Measurements from ENCODE around the gene ARL5B.

The ARL5B gene

GRCh38 chr10:18684416-18684815 is 25.2 kb downstream of the ARL5B start:
- no peak for DNase-seq (ENCODE audit: low read depth)
- no peak for TF ChIP-seq CTCF (IDR thresholded peaks at IDR 0.05; ENCODE audit: control insufficient read depth, insufficient read depth, low read depth, low read length, missing control alignments)
- no peak overlapping the region for H3K4me3 ChIP-seq (ENCODE audit: control insufficient read depth, low read depth, low read length)

- DNase-seq (ENCODE audit: low read depth): no peak
- no peak for TF ChIP-seq CTCF (IDR thresholded peaks at IDR 0.05; ENCODE audit: control insufficient read depth, insufficient read depth, low read depth, low read length, missing control alignments)
- no peak overlapping the region for H3K4me3 ChIP-seq (ENCODE audit: control insufficient read depth, low read depth, low read length)
Measured at GRCh38 chr10:18684953-18685352, 25.7 kb downstream of the ARL5B start.

GRCh38 chr10:18685555-18685954 is 26.3 kb downstream of the ARL5B start:
- TF ChIP-seq CTCF (IDR thresholded peaks at IDR 0.05; ENCODE audit: control insufficient read depth, insufficient read depth, low read depth, low read length, missing control alignments): no peak
- no peak overlapping the region for H3K4me3 ChIP-seq (ENCODE audit: control insufficient read depth, low read depth, low read length)
- DNase-seq (ENCODE audit: low read depth): no peak

GRCh38 chr10:18687195-18687594 is 28.0 kb downstream of the ARL5B start:
- no peak overlapping the region for H3K4me3 ChIP-seq (ENCODE audit: control insufficient read depth, low read depth, low read length)

GRCh38 chr10:18687706-18688105 is 28.5 kb downstream of the ARL5B start:
- no peak for TF ChIP-seq CTCF (IDR thresholded peaks at IDR 0.05; ENCODE audit: control insufficient read depth, insufficient read depth, low read depth, low read length, missing control alignments)
- DNase-seq (ENCODE audit: low read depth): no peak
- no peak overlapping the region for H3K4me3 ChIP-seq (ENCODE audit: control insufficient read depth, low read depth, low read length)

More at GRCh38 chr10:18687195-18687594, 28.0 kb downstream of the ARL5B start:
- no peak for TF ChIP-seq CTCF (IDR thresholded peaks at IDR 0.05; ENCODE audit: control insufficient read depth, insufficient read depth, low read depth, low read length, missing control alignments)
- DNase-seq (ENCODE audit: low read depth): no peak

GRCh38 chr10:18689498-18689897 is 30.3 kb downstream of the ARL5B start:
- no peak for DNase-seq (ENCODE audit: low read depth)
- TF ChIP-seq CTCF (IDR thresholded peaks at IDR 0.05; ENCODE audit: control insufficient read depth, insufficient read depth, low read depth, low read length, missing control alignments): peak; percentile 42

GRCh38 chr10:18690541-18690940 is 31.3 kb downstream of the ARL5B start:
- H3K4me3 ChIP-seq (ENCODE audit: control insufficient read depth, low read depth, low read length): no peak overlapping the region
- TF ChIP-seq CTCF (IDR thresholded peaks at IDR 0.05; ENCODE audit: control insufficient read depth, insufficient read depth, low read depth, low read length, missing control alignments): no peak
- DNase-seq (ENCODE audit: low read depth): no peak

More at GRCh38 chr10:18689498-18689897, 30.3 kb downstream of the ARL5B start:
- no peak overlapping the region for H3K4me3 ChIP-seq (ENCODE audit: control insufficient read depth, low read depth, low read length)
